ENCODE results near the gene ARPP21.

The ARPP21 gene

GRCh38 chr3:35737934-35738706 lies 98.8 kb downstream of the ARPP21 start:
- DNase-seq: no peak

- no peak for DNase-seq
Measured at GRCh38 chr3:35739181-35739809, 100.0 kb downstream of the ARPP21 start.

- no peak for DNase-seq
Measured at GRCh38 chr3:35739964-35740527, 100.7 kb downstream of the ARPP21 start.

- no peak for DNase-seq
Measured at GRCh38 chr3:35743218-35743617, 103.9 kb downstream of the ARPP21 start.

- DNase-seq: no peak
Measured at GRCh38 chr3:35744419-35744818, 105.1 kb downstream of the ARPP21 start.

GRCh38 chr3:35745351-35745750 lies 106.0 kb downstream of the ARPP21 start:
- DNase-seq: no peak

- no peak for DNase-seq
Measured at GRCh38 chr3:35745802-35746484, 106.6 kb downstream of the ARPP21 start.

- DNase-seq: no peak
Measured at GRCh38 chr3:35746492-35746891, 107.2 kb downstream of the ARPP21 start.

- no peak for DNase-seq
Measured at GRCh38 chr3:35748144-35748543, 108.8 kb downstream of the ARPP21 start.

- DNase-seq: no peak
Measured at GRCh38 chr3:35751207-35751606, 111.9 kb downstream of the ARPP21 start.

- no peak for DNase-seq
Measured at GRCh38 chr3:35757991-35758757, 118.8 kb downstream of the ARPP21 start.

- no peak for DNase-seq
Measured at GRCh38 chr3:35760146-35760545, 120.8 kb downstream of the ARPP21 start.

GRCh38 chr3:35761311-35761710 lies 122.0 kb downstream of the ARPP21 start:
- no peak for DNase-seq

GRCh38 chr3:35772381-35773015 lies 133.2 kb downstream of the ARPP21 start:
- no peak for DNase-seq

GRCh38 chr3:35773417-35773816 lies 134.1 kb downstream of the ARPP21 start:
- DNase-seq: no peak

GRCh38 chr3:35776346-35776745 lies 137.0 kb downstream of the ARPP21 start:
- DNase-seq: no peak

GRCh38 chr3:35777065-35777464 lies 137.7 kb downstream of the ARPP21 start:
- no peak for DNase-seq

- no peak for DNase-seq
Measured at GRCh38 chr3:35777563-35778554, 138.5 kb downstream of the ARPP21 start.

- no peak for DNase-seq
Measured at GRCh38 chr3:35779611-35780010, 140.3 kb downstream of the ARPP21 start.

GRCh38 chr3:35780800-35781199 lies 141.5 kb downstream of the ARPP21 start:
- DNase-seq: no peak

- no peak for DNase-seq
Measured at GRCh38 chr3:35781558-35781957, 142.2 kb downstream of the ARPP21 start.
